ENCODE results near the gene ALG9. TPM values are rescaled to one million over a fixed set of nuclear protein-coding genes. Genes with fewer than 3 reads are reported as not detected.
A peak's percentile ranks its signal among the peaks of the same experiment; 100 is the strongest.

ALG9 gene
- total RNA-seq, 1 experiment from 2014 or later = 23.7 TPM

DNA sequence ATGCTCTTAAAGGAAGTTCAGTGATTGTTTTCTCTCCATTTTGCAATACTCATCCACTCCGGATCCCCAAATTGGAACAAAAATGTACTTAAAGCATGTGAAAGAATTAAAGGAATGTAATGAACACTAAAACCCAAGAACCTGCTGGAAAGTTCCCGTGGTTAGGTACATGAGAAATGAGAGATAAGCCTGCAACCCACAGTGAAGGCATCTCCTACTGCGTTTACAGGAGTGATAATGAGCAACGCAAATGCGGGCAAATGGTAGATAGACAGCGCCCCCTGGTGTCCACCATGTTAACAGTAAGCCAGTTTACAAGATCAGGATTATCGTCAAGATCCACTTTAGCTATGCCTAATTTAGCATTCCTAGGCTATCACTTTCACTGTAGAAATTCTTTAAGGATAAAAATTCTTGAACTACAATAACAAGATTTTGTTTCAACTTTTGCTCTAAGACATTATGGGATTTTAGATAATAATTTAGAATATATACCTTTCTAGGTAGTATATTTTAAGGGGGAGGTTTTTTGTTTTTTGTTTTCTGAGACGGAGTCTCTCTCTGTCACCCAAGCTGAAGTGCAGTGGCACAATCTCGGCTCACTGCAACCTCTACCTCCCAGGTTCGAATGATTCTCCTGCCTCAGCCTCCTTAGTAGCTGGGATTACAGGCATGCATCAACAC, 29.9 kb downstream of the ALG9 start:
- TF ChIP-seq CEBPB (IDR thresholded peaks at IDR 0.05; ENCODE audit: low read depth) (no peak), CBX3 (IDR thresholded peaks at IDR 0.05; ENCODE audit: low read depth) (no peak), MAX (IDR thresholded peaks at IDR 0.05) (no peak), POLR2A (IDR thresholded peaks at IDR 0.05; ENCODE audit: borderline replicate concordance, extremely low read depth, insufficient read depth, insufficient read length) (no peak), EZH2 (IDR thresholded peaks at IDR 0.05) (no peak), CTCF (IDR thresholded peaks at IDR 0.05 in 2 of 3, conservative IDR thresholded peaks at IDR 0.05 in 1 of 3; ENCODE audit: borderline replicate concordance in 1 of 3, insufficient read depth in 1 of 3, low read depth in 2 of 3, low read length in 2 of 3) (peak; percentile 78 to 93 (median 83)), JUND (IDR thresholded peaks at IDR 0.05) (no peak), TCF7L2 (IDR thresholded peaks at IDR 0.05; ENCODE audit: borderline replicate concordance, extremely low read depth, insufficient read depth, insufficient read length) (no peak), SP1 (IDR thresholded peaks at IDR 0.05; ENCODE audit: low read depth) (no peak), YY1 (IDR thresholded peaks at IDR 0.05; ENCODE audit: extremely low read depth, insufficient replicate concordance, low read depth, low read length) (no peak), ZNF274 (IDR thresholded peaks at IDR 0.05; ENCODE audit: low read depth, low read length) (no peak), ELF1 (IDR thresholded peaks at IDR 0.05; ENCODE audit: borderline replicate concordance, low read depth) (no peak), SRF (IDR thresholded peaks at IDR 0.05; ENCODE audit: low read depth) (peak; percentile 33; the same call in 1 of the 2 replicates), RAD21 (IDR thresholded peaks at IDR 0.05; ENCODE audit: low read depth) (peak; percentile 90), EGR1 (IDR thresholded peaks at IDR 0.05; ENCODE audit: low read depth) (no peak)
- TF ChIP-seq, protein P1, sequence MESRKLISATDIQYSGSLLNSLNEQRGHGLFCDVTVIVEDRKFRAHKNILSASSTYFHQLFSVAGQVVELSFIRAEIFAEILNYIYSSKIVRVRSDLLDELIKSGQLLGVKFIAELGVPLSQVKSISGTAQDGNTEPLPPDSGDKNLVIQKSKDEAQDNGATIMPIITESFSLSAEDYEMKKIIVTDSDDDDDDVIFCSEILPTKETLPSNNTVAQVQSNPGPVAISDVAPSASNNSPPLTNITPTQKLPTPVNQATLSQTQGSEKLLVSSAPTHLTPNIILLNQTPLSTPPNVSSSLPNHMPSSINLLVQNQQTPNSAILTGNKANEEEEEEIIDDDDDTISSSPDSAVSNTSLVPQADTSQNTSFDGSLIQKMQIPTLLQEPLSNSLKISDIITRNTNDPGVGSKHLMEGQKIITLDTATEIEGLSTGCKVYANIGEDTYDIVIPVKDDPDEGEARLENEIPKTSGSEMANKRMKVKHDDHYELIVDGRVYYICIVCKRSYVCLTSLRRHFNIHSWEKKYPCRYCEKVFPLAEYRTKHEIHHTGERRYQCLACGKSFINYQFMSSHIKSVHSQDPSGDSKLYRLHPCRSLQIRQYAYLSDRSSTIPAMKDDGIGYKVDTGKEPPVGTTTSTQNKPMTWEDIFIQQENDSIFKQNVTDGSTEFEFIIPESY (IDR thresholded peaks at IDR 0.05; ENCODE audit: extremely low read depth, insufficient replicate concordance, low read length) = no peak
- intact Hi-C loops (cut with micrococcal nuclease) = loop anchor here (1.0 to 5.0 kb wide), 5 partner anchors 64 to 387 kb away; partner anchors contain the start of gene SIK2
- Histone ChIP-seq H3K27ac (ENCODE audit: low read depth, low read length) (no peak overlapping the region), H3K9me2 (ENCODE audit: insufficient read depth) (no peaks in the 10 kb centered on the region), H3K4me1 (ENCODE audit: control insufficient read depth in 1 of 2, insufficient read depth in 2 of 2, low read length in 2 of 2) (0 out of 4 replicates have a peak, but pooled peaks cover 0 to 2% of the 10 kb centered on the region in 2 experiments), H3K36me3 (ENCODE audit: control insufficient read depth in 1 of 2, insufficient read depth in 2 of 2, low read length in 2 of 2) (peaks cover 0 to 4% of the 10 kb centered on the region in 2 experiments; a peak in 2 of 4 replicates), H3K4me2 (ENCODE audit: low read length) (no peak overlapping the region), H3K79me2 (ENCODE audit: insufficient read depth, low read length) (no peaks in the 10 kb centered on the region), H2AFZ (ENCODE audit: low read depth, low read length, poor library complexity, severe bottlenecking) (no peak overlapping the region), H3K27me3 (ENCODE audit: insufficient read depth, low read length) (no peaks in the 10 kb centered on the region), H3K9ac (ENCODE audit: low read length) (no peak overlapping the region), H3K9me3 (ENCODE audit: control insufficient read depth in 1 of 2, insufficient read depth in 1 of 2, low read depth in 1 of 2, low read length in 2 of 2) (no peaks in the 10 kb centered on the region), H3K4me3 (replicated peaks in 1 of 2; ENCODE audit: low read depth in 1 of 2, low read length in 2 of 2) (no peak overlapping the region), H4K20me1 (ENCODE audit: insufficient read depth) (no peaks in the 10 kb centered on the region)
- POLR2A ChIA-PET = no interaction called here
- ATAC-seq (peak; percentile 97), DNase-seq (ENCODE audit: low read depth, low spot score) (peak; percentile 64)
- CTCF ChIA-PET = interaction anchor here (0.6 to 2.5 kb wide), 19 partner anchors 8 to 413 kb away, joined by 3 to 15 read pairs (median 3); partner anchors contain the start of genes ALG9 and SIK2
- no TSS peak for BruUV-seq (replicated peaks)
- RAD21 ChIA-PET (ENCODE audit: low non-redundant PET in 1 of 2, low total read pairs in 2 of 2, uncharacterized antibody in 2 of 2, unreplicated experiment in 2 of 2) = interaction anchor here in 1 of 2 experiments (0.6 to 1.0 kb wide), 2 partner anchors 254 to 255 kb away, joined by 3 read pairs; no protein-coding TSS in a partner anchor

Measured in HCT116 (cell line).